HL-60/S4 (cell line): Measurements from ENCODE around the gene IPO4.
"Not testable (repeated sequence)": the region's sequence is repeated elsewhere in the genome, so short reads cannot be mapped to it uniquely, and the experiment has no call there.

Source experiments
- in situ Hi-C: fragments of 300-500 bp; cut with MboI; formaldehyde crosslinking; loops from 2 replicates; pipeline ENCODE4 v1.14.3; 2022; ENCODE audit warnings: low sequenced_read_pairs

The IPO4 gene

GRCh38 chr14:24188251-24189058 lies at the start of gene IPO4:
Gene IPO4, minus strand, starts transcription at chr14:24188816. Its CDS starts 29 bp downstream, at chr14:24188787.
- in situ Hi-C loops, result no loop called here

- in situ Hi-C loops, result no loop called here
Observed at GRCh38 chr14:24238123-24238522, 49.5 kb upstream of the IPO4 start.

GRCh38 chr14:24237463-24237955 lies 48.9 kb upstream of the IPO4 start:
- in situ Hi-C loops, result no loop called here

GRCh38 chr14:24236689-24237462 lies 48.3 kb upstream of the IPO4 start:
- in situ Hi-C loops, result no loop called here

- in situ Hi-C loops, result no loop called here
Observed at GRCh38 chr14:24235804-24236688, 47.4 kb upstream of the IPO4 start.

GRCh38 chr14:24234095-24235005 lies 45.7 kb upstream of the IPO4 start:
- in situ Hi-C loops, result no loop called here

GRCh38 chr14:24233538-24233866 lies 44.9 kb upstream of the IPO4 start:
- in situ Hi-C loops, result no loop called here

GRCh38 chr14:24232645-24233537 lies 44.3 kb upstream of the IPO4 start, which contains the start of gene GMPR2:
Gene GMPR2, plus strand, starts transcription at chr14:24232929. Its CDS starts 325 bp downstream, at chr14:24233254.
- in situ Hi-C loops, result no loop called here

GRCh38 chr14:24232121-24232644 lies 43.6 kb upstream of the IPO4 start, which contains the start of gene NEDD8:
Gene NEDD8, minus strand, starts transcription at chr14:24232367. Its CDS starts 100 bp downstream, at chr14:24232267.
- in situ Hi-C loops, result no loop called here

GRCh38 chr14:24231263-24232120 lies 42.9 kb upstream of the IPO4 start:
- in situ Hi-C loops, result no loop called here

- in situ Hi-C loops, result no loop called here
Observed at GRCh38 chr14:24228902-24229301, 40.3 kb upstream of the IPO4 start.

GRCh38 chr14:24226473-24226872 lies 37.9 kb upstream of the IPO4 start:
- in situ Hi-C loops, result no loop called here

GRCh38 chr14:24224618-24225071 lies 36.0 kb upstream of the IPO4 start:
- in situ Hi-C loops, result no loop called here

GRCh38 chr14:24222987-24223386 lies 34.4 kb upstream of the IPO4 start:
- in situ Hi-C loops, result not testable (repeated sequence)

GRCh38 chr14:24219521-24219920 lies 30.9 kb upstream of the IPO4 start:
- in situ Hi-C loops, result no loop called here

GRCh38 chr14:24219080-24219479 lies 30.5 kb upstream of the IPO4 start:
- in situ Hi-C loops, result no loop called here

GRCh38 chr14:24216876-24217275 lies 28.3 kb upstream of the IPO4 start:
- in situ Hi-C loops, result not testable (repeated sequence)

- in situ Hi-C loops, result no loop called here
Observed at GRCh38 chr14:24216345-24216699, 27.7 kb upstream of the IPO4 start.
